HepG2 (cell line): ENCODE measurements around the gene FGF21. TPM values are rescaled to one million over a fixed set of nuclear protein-coding genes. Genes with fewer than 3 reads are reported as not detected.

ENCODE experiments used
- ATAD3A ChIP-seq: sonication (generic); formaldehyde crosslinking; IDR thresholded peaks from 2 replicates; pipeline ENCODE4 v1.4.0; 2020; ENCODE audit warnings: missing genetic modification reagents
- CC2D1A ChIP-seq: sonication (generic); formaldehyde crosslinking; IDR thresholded peaks from 2 replicates; pipeline ENCODE4 v1.8.1; 2023; ENCODE audit warnings: mild to moderate bottlenecking, missing genetic modification reagents
- HCFC1 ChIP-seq: fragments of 150-350 bp; IDR thresholded peaks from 2 replicates; pipeline ENCODE4 v1.6.1; 2014; ENCODE audit warnings: low read depth, low read length
- KAT8 ChIP-seq: IDR thresholded peaks from 2 replicates; pipeline ENCODE4 v1.6.1; 2016; ENCODE audit warnings: missing genetic modification reagents, missing compliant biosample characterization
- KDM2A ChIP-seq: sonication (generic); formaldehyde crosslinking; IDR thresholded peaks from 2 replicates; pipeline ENCODE4 v1.4.0; 2020; ENCODE audit warnings: low read depth, missing genetic modification reagents, borderline replicate concordance
- MXD3 ChIP-seq: IDR thresholded peaks from 2 replicates; pipeline ENCODE4 v1.6.1; 2016; ENCODE audit warnings: mild to moderate bottlenecking, missing biosample characterization, missing genetic modification reagents
- NFATC3 ChIP-seq: sonication (generic); formaldehyde crosslinking; IDR thresholded peaks from 2 replicates; pipeline ENCODE4 v1.5.1; 2020; ENCODE audit warnings: mild to moderate bottlenecking, missing genetic modification reagents
- POLR2A ChIP-seq, 2 experiments: IDR thresholded peaks; 2 replicates each; pipeline ENCODE4 v1.6.1; 2011; ENCODE audit warnings: low read depth in 2 of 2, low read length in 2 of 2, mild to moderate bottlenecking in 1 of 2, moderate library complexity in 1 of 2; ENCODE audit not compliant: insufficient read depth in 1 of 2
- SATB2 ChIP-seq: sonication (generic); formaldehyde crosslinking; IDR thresholded peaks from 2 replicates; pipeline ENCODE4 v1.5.0; 2020; ENCODE audit warnings: missing genetic modification reagents
- SMARCE1 ChIP-seq: fragments of 450-650 bp; IDR thresholded peaks from 2 replicates; pipeline ENCODE4 v1.6.1; 2017; ENCODE audit warnings: borderline replicate concordance
- USF2 ChIP-seq, 2 experiments: sonication (generic) in 1 of 2; formaldehyde crosslinking in 1 of 2; IDR thresholded peaks; 2 replicates each; pipeline versions ENCODE4 v1.5.1 to v1.6.1; 2011 to 2020; ENCODE audit warnings: borderline replicate concordance in 1 of 2, low read depth in 1 of 2, low read length in 1 of 2, mild to moderate bottlenecking in 1 of 2, missing genetic modification reagents in 1 of 2, moderate library complexity in 1 of 2
- ZBTB7B ChIP-seq: sonication (generic); formaldehyde crosslinking; IDR thresholded peaks from 2 replicates; pipeline ENCODE4 v1.4.0; 2020; ENCODE audit warnings: missing genetic modification reagents
- ZNF7 ChIP-seq: IDR thresholded peaks from 2 replicates; pipeline ENCODE4 v1.6.1; 2016; ENCODE audit warnings: missing biosample characterization, missing genetic modification reagents
- ZUFSP ChIP-seq: sonication (generic); formaldehyde crosslinking; IDR thresholded peaks from 2 replicates; pipeline ENCODE4 v1.9.0; 2021; ENCODE audit warnings: missing genetic modification reagents, mild to moderate bottlenecking, borderline replicate concordance
- polyA plus RNA-seq, 8 experiments: library from polyadenylated mRNA; depleted of rRNA in 3 of 8; stranded (reverse) in 7 of 8; unstranded in 1 of 8; fragments of >200 nt; fragmentation: Illumina TruSeq in 4 of 8; extraction: Trizol in 4 of 8; gene quantifications; 2 replicates each; pipeline versions ENCODE4 v1.2.1 to v1.2.3, GENCODE V29; 2011 to 2016; ENCODE audit warnings: low read depth in 4 of 8, missing spikeins in 1 of 8, mixed read lengths in 1 of 8; ENCODE audit not compliant: insufficient read depth in 1 of 8
- total RNA-seq, 5 experiments: library from RNA; depleted of rRNA; stranded (reverse); fragments of >200 nt; fragmentation: Illumina TruSeq; extraction: Trizol; gene quantifications; 2 replicates each; pipeline ENCODE4 v1.2.3, GENCODE V29; 2016; ENCODE audit warnings: low read depth in 1 of 5
- TF ChIP-seq, protein P1 (sequence below): sonication (generic); formaldehyde crosslinking; IDR thresholded peaks from 2 replicates; pipeline ENCODE4 v1.5.0; 2020; ENCODE audit warnings: mild to moderate bottlenecking, missing genetic modification reagents
- TF ChIP-seq, protein P2 (sequence below), 2 experiments: sonication (generic) in 1 of 2; formaldehyde crosslinking in 1 of 2; IDR thresholded peaks; 2 replicates each; pipeline versions ENCODE4 v1.4.0 to v1.6.1; 2018 to 2020; ENCODE audit warnings: missing genetic modification reagents in 2 of 2, borderline replicate concordance in 1 of 2, low read depth in 1 of 2, mild to moderate bottlenecking in 1 of 2, missing biosample characterization in 1 of 2
- TF ChIP-seq, protein P3 (sequence below): sonication (generic); formaldehyde crosslinking; IDR thresholded peaks from 2 replicates; pipeline ENCODE4 v1.4.0; 2020; ENCODE audit warnings: missing genetic modification reagents, borderline replicate concordance
- TF ChIP-seq, protein P4 (sequence below): sonication (generic); formaldehyde crosslinking; IDR thresholded peaks from 2 replicates; pipeline ENCODE4 v1.4.0; 2020; ENCODE audit warnings: missing genetic modification reagents

FGF21 gene
- total and polyA plus RNA-seq, 2 of the 13 experiments (the other 11 are each of a cell fraction or from before 2014, with no cell fraction given): 0.17 TPM; not detected in 1

DNA sequence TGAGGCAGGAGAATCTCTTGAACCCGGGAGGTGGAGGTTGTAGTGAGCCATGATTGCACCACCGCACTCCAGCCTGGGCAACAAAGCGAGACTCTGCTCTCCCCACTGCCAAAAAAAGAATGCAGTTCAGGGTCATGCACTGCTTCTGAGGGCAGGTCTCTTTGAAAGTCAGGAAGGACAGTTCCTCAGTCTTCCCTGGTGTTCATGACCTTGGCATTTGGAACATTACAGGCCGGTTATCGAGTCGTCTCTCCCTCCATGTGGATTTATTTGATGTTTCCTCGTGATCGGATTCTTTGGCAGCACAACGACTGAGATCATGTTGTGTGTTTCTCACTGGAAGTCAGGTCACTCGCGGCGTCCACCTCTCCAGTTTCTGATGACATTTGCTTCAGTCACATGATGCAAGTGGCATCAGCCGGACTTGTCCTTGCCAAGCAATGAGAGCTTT lies 17.2 kb downstream of the FGF21 start (continued):
- TF ChIP-seq, protein P1, sequence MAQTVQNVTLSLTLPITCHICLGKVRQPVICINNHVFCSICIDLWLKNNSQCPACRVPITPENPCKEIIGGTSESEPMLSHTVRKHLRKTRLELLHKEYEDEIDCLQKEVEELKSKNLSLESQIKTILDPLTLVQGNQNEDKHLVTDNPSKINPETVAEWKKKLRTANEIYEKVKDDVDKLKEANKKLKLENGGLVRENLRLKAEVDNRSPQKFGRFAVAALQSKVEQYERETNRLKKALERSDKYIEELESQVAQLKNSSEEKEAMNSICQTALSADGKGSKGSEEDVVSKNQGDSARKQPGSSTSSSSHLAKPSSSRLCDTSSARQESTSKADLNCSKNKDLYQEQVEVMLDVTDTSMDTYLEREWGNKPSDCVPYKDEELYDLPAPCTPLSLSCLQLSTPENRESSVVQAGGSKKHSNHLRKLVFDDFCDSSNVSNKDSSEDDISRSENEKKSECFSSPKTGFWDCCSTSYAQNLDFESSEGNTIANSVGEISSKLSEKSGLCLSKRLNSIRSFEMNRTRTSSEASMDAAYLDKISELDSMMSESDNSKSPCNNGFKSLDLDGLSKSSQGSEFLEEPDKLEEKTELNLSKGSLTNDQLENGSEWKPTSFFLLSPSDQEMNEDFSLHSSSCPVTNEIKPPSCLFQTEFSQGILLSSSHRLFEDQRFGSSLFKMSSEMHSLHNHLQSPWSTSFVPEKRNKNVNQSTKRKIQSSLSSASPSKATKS (CRISPR knock-in tag): no peak
- TF ChIP-seq HCFC1 (no peak), ATAD3A (no peak), NFATC3 (CRISPR knock-in tag) (no peak), KAT8 (CRISPR knock-in tag) (no peak), ZBTB7B (CRISPR knock-in tag) (no peak), SMARCE1 (no peak), MXD3 (no peak), POLR2A (IDR thresholded peaks at IDR 0.05; ENCODE audit: insufficient read depth in 1 of 2, low read depth in 2 of 2, low read length in 2 of 2) (no peak), SATB2 (CRISPR knock-in tag) (no peak), ZUFSP (CRISPR knock-in tag) (no peak), CC2D1A (CRISPR knock-in tag) (no peak), USF2 (IDR thresholded peaks at IDR 0.05; ENCODE audit: low read depth, low read length) (peak; percentile 73), USF2 (CRISPR knock-in tag; IDR thresholded peaks at IDR 0.05; ENCODE audit: borderline replicate concordance) (no peak; the same call in 1 of the 2 replicates), KDM2A (CRISPR knock-in tag) (no peak; the same call in 1 of the 2 replicates), ZNF7 (CRISPR knock-in tag) (no peak)
- TF ChIP-seq, protein P2, sequence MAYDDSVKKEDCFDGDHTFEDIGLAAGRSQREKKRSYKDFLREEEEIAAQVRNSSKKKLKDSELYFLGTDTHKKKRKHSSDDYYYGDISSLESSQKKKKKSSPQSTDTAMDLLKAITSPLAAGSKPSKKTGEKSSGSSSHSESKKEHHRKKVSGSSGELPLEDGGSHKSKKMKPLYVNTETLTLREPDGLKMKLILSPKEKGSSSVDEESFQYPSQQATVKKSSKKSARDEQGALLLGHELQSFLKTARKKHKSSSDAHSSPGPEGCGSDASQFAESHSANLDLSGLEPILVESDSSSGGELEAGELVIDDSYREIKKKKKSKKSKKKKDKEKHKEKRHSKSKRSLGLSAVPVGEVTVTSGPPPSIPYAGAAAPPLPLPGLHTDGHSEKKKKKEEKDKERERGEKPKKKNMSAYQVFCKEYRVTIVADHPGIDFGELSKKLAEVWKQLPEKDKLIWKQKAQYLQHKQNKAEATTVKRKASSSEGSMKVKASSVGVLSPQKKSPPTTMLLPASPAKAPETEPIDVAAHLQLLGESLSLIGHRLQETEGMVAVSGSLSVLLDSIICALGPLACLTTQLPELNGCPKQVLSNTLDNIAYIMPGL (CRISPR knock-in tag; IDR thresholded peaks at IDR 0.05; ENCODE audit: borderline replicate concordance in 1 of 2, low read depth in 1 of 2): no peak
- TF ChIP-seq, protein P3, sequence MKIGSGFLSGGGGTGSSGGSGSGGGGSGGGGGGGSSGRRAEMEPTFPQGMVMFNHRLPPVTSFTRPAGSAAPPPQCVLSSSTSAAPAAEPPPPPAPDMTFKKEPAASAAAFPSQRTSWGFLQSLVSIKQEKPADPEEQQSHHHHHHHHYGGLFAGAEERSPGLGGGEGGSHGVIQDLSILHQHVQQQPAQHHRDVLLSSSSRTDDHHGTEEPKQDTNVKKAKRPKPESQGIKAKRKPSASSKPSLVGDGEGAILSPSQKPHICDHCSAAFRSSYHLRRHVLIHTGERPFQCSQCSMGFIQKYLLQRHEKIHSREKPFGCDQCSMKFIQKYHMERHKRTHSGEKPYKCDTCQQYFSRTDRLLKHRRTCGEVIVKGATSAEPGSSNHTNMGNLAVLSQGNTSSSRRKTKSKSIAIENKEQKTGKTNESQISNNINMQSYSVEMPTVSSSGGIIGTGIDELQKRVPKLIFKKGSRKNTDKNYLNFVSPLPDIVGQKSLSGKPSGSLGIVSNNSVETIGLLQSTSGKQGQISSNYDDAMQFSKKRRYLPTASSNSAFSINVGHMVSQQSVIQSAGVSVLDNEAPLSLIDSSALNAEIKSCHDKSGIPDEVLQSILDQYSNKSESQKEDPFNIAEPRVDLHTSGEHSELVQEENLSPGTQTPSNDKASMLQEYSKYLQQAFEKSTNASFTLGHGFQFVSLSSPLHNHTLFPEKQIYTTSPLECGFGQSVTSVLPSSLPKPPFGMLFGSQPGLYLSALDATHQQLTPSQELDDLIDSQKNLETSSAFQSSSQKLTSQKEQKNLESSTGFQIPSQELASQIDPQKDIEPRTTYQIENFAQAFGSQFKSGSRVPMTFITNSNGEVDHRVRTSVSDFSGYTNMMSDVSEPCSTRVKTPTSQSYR (CRISPR knock-in tag): no peak; the same call in 1 of the 2 replicates
- TF ChIP-seq, protein P4, sequence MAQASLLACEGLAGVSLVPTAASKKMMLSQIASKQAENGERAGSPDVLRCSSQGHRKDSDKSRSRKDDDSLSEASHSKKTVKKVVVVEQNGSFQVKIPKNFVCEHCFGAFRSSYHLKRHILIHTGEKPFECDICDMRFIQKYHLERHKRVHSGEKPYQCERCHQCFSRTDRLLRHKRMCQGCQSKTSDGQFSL: no peak
